Panc1 (cell line): ENCODE measurements around the gene CHST14. TPM values are rescaled to one million over a fixed set of nuclear protein-coding genes. Genes with fewer than 3 reads are reported as not detected.

Source experiments
- ATAC-seq: fragments of 200-7000 bp; cut with Tn5 transposase; 2 replicates; pipeline ENCODE4 v1.9.1; 2020; ENCODE audit warnings: mild to moderate bottlenecking, moderate library complexity
- BruUV-seq: library from RNA; stranded (reverse); fragments of 400-500 nt; replicated peaks from 2 replicates; lab custom pipeline; 2021; lab: Mats Ljungman, UMichigan
- CTCF ChIA-PET: fragments of 300-600 bp; sonication (Branson Sonifier 250); formaldehyde crosslinking; loops from one replicate; lab custom pipeline; 2022; ENCODE audit warnings: antibody characterized with exemption; lab: Charles Lee
- POLR2A ChIA-PET: fragments of 300-600 bp; sonication (Branson Sonifier 250); formaldehyde crosslinking; loops from one replicate; lab custom pipeline; 2022; ENCODE audit warnings: antibody characterized with exemption; lab: Charles Lee
- DNase-seq: peaks from one replicate; pipeline ENCODE4 v3.0.0-alpha.2; 2010; ENCODE audit warnings: low read depth, low spot score
- H3K27ac ChIP-seq: 2 replicates; pipeline ENCODE4 v1.5.1; 2011; ENCODE audit warnings: mild to moderate bottlenecking, low read length, inconsistent platforms
- H3K27me3 ChIP-seq: fragments of 200-500 bp; sonication (Bioruptor generic); 2 replicates; pipeline ENCODE4 v1.6.0; 2014; ENCODE audit warnings: low read length, inconsistent platforms; ENCODE audit not compliant: control insufficient read depth, insufficient read depth
- H3K36me3 ChIP-seq: fragments of 200-500 bp; sonication (Bioruptor generic); 2 replicates; pipeline ENCODE4 v1.5.1; 2014; ENCODE audit warnings: inconsistent platforms, mild to moderate bottlenecking, low read length, moderate library complexity; ENCODE audit not compliant: control insufficient read depth, insufficient read depth
- H3K4me1 ChIP-seq: 2 replicates; pipeline ENCODE4 v1.5.1; 2011; ENCODE audit warnings: inconsistent platforms, mild to moderate bottlenecking, low read length, moderate library complexity; ENCODE audit not compliant: control insufficient read depth, insufficient read depth
- H3K4me3 ChIP-seq, 2 experiments: 2 replicates each; pipeline ENCODE4 v1.5.1; 2011 to 2012; ENCODE audit warnings: low read depth in 2 of 2, low read length in 2 of 2, mild to moderate bottlenecking in 2 of 2, inconsistent platforms in 1 of 2, moderate library complexity in 1 of 2
- H3K9me3 ChIP-seq: fragments of 200-500 bp; sonication (Bioruptor generic); 2 replicates; pipeline ENCODE4 v1.5.1; 2014; ENCODE audit warnings: low read depth, mild to moderate bottlenecking, inconsistent platforms, low read length, moderate library complexity; ENCODE audit not compliant: control insufficient read depth, insufficient read depth
- CTCF ChIP-seq: fragments of 450-650 bp; IDR thresholded peaks from 2 replicates; pipeline ENCODE4 v1.5.1; 2017; ENCODE audit warnings: mild to moderate bottlenecking
- POLR2AphosphoS5 ChIP-seq: IDR thresholded peaks from 2 replicates; pipeline ENCODE4 v1.6.1; 2012; ENCODE audit warnings: mild to moderate bottlenecking, low read depth, low read length, moderate library complexity
- SIN3A ChIP-seq: IDR thresholded peaks from 2 replicates; pipeline ENCODE4 v1.6.1; 2012; ENCODE audit warnings: low read depth, mild to moderate bottlenecking, low read length, moderate library complexity, borderline replicate concordance; ENCODE audit not compliant: insufficient read depth
- TCF7L2 ChIP-seq: IDR thresholded peaks from 2 replicates; pipeline ENCODE4 v1.6.1; 2011; ENCODE audit warnings: mild to moderate bottlenecking, low read depth, low read length, inconsistent platforms
- in situ Hi-C: cut with HindIII; loops from 2 replicates; pipeline ENCODE4 v1.10.0; 2016; ENCODE audit warnings: low sequenced_read_pairs, low pct_unique_long_range_greater_than_20kb
- intact Hi-C: fragments of 100-400 bp; cut with micrococcal nuclease; formaldehyde crosslinking; loops from one replicate; pipeline ENCODE4 v1.10.0; 2022; ENCODE audit not compliant: unreplicated experiment
- total RNA-seq: library from RNA; stranded (reverse); gene quantifications from one replicate; pipeline ENCODE4 v1.2.1, GENCODE V29; 2021; ENCODE audit not compliant: unreplicated experiment
- TF ChIP-seq, protein P1 (sequence below), 2 experiments: IDR thresholded peaks; 2 replicates each; pipeline ENCODE4 v1.6.1; 2011 to 2012; ENCODE audit warnings: low read depth in 2 of 2, control low read depth in 1 of 2, low read length in 1 of 2, mild to moderate bottlenecking in 1 of 2, moderate library complexity in 1 of 2; ENCODE audit not compliant: insufficient read depth in 1 of 2

CHST14 gene
- total RNA-seq, 1 experiment from 2014 or later: 42.4 TPM

DNA sequence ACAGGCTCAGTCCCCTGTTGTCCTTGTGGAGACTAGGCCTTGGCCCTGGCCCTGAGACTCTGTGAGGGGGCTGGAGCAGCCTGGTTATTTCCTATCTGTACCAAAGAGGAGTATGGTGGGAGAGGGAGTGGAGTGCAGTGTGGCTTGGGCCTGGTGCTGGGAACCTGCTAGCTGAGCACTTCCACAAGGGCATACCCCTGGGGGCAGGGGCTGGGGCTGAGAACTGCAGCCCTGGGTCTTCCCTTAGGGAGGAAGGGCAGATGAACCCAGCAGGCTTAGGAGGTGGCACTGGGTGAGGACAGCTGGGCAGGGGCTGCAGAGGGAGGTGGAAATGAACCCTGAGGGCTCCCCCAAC lies 3.5 kb upstream of the CHST14 start:
- ATAC-seq (no peak), DNase-seq (no peak)
- in situ Hi-C loops (no loop called here), intact Hi-C loops (no loop called here)
- TF ChIP-seq TCF7L2: no peak
- TF ChIP-seq, protein P1, sequence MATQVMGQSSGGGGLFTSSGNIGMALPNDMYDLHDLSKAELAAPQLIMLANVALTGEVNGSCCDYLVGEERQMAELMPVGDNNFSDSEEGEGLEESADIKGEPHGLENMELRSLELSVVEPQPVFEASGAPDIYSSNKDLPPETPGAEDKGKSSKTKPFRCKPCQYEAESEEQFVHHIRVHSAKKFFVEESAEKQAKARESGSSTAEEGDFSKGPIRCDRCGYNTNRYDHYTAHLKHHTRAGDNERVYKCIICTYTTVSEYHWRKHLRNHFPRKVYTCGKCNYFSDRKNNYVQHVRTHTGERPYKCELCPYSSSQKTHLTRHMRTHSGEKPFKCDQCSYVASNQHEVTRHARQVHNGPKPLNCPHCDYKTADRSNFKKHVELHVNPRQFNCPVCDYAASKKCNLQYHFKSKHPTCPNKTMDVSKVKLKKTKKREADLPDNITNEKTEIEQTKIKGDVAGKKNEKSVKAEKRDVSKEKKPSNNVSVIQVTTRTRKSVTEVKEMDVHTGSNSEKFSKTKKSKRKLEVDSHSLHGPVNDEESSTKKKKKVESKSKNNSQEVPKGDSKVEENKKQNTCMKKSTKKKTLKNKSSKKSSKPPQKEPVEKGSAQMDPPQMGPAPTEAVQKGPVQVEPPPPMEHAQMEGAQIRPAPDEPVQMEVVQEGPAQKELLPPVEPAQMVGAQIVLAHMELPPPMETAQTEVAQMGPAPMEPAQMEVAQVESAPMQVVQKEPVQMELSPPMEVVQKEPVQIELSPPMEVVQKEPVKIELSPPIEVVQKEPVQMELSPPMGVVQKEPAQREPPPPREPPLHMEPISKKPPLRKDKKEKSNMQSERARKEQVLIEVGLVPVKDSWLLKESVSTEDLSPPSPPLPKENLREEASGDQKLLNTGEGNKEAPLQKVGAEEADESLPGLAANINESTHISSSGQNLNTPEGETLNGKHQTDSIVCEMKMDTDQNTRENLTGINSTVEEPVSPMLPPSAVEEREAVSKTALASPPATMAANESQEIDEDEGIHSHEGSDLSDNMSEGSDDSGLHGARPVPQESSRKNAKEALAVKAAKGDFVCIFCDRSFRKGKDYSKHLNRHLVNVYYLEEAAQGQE (IDR thresholded peaks at IDR 0.05; ENCODE audit: insufficient read depth in 1 of 2, low read depth in 2 of 2, low read length in 1 of 2): no peak
- H3K27ac ChIP-seq: no peak overlapping the region
- no peak overlapping the region for H3K4me3 ChIP-seq
- no peaks in the 10 kb centered on the region for H3K9me3 ChIP-seq
- H3K36me3 ChIP-seq: no peaks in the 10 kb centered on the region; the same call in 1 of the 2 replicates
- H3K4me1 ChIP-seq: peaks cover 11% of the 10 kb centered on the region
- H3K27me3 ChIP-seq: no peaks in the 10 kb centered on the region
- ChIA-PET POLR2A (no interaction called here), CTCF (no interaction called here)
- BruUV-seq: no TSS peak

- POLR2A ChIA-PET: no interaction called here
- Histone ChIP-seq H3K27ac (no peak overlapping the region), H3K36me3 (no peaks in the 10 kb centered on the region; the same call in 1 of the 2 replicates), H3K4me1 (peaks cover 14% of the 10 kb centered on the region), H3K4me3 (no peak overlapping the region), H3K27me3 (no peaks in the 10 kb centered on the region), H3K9me3 (no peaks in the 10 kb centered on the region)
- CTCF ChIA-PET: interaction anchor here (0.6 to 1.5 kb wide), 3 partner anchors 96 to 929 kb away, joined by 3 to 4 read pairs (median 3); partner anchors contain the start of gene CCDC32
- intact Hi-C loops (no loop called here), in situ Hi-C loops (no loop called here)
- ATAC-seq (no peak), DNase-seq (no peak)
- no TSS peak for BruUV-seq
- TF ChIP-seq, protein P1 (IDR thresholded peaks at IDR 0.05; ENCODE audit: insufficient read depth in 1 of 2, low read depth in 2 of 2, low read length in 1 of 2): no peak
- no peak for TF ChIP-seq POLR2AphosphoS5
- TF ChIP-seq SIN3A: no peak
- TF ChIP-seq CTCF: no peak
- no peak for TF ChIP-seq TCF7L2
These were observed 1.9 kb upstream of the CHST14 start for GRCh38 chr15:40468898-40469331.
